Endodermal cell (in vitro differentiated cells): ENCODE results near the gene SPRR3. TPM values are rescaled to one million over a fixed set of nuclear protein-coding genes. Genes with fewer than 3 reads are reported as not detected.

Experiments used
- DNase-seq: peaks from one replicate; pipeline ENCODE4 v3.0.0-alpha.2; 2017
- H3K27ac ChIP-seq: 2 replicates; pipeline ENCODE4 v1.5.1; 2013; ENCODE audit warnings: mild to moderate bottlenecking, low read depth, low read length, moderate library complexity
- H3K27me3 ChIP-seq: 2 replicates; pipeline ENCODE4 v1.6.1; 2013; ENCODE audit warnings: mild to moderate bottlenecking, low read length, moderate library complexity; ENCODE audit not compliant: insufficient read depth, control insufficient read depth, poor library complexity, severe bottlenecking
- H3K36me3 ChIP-seq: 2 replicates; pipeline ENCODE4 v1.7.0; 2013; ENCODE audit warnings: mild to moderate bottlenecking, low read length, moderate library complexity; ENCODE audit not compliant: control insufficient read depth, insufficient read depth
- H3K4me1 ChIP-seq: one replicate; pipeline ENCODE4 v1.7.0; 2013; ENCODE audit warnings: low read length; ENCODE audit not compliant: control insufficient read depth, insufficient read depth
- H3K4me3 ChIP-seq: 2 replicates; pipeline ENCODE4 v1.5.1; 2013; ENCODE audit warnings: mild to moderate bottlenecking, low read length, moderate library complexity
- H3K9ac ChIP-seq: 2 replicates; pipeline ENCODE4 v1.6.1; 2013; ENCODE audit warnings: mild to moderate bottlenecking, low read length, moderate library complexity; ENCODE audit not compliant: poor library complexity, severe bottlenecking; ENCODE audit errors: extremely low read depth
- H3K9me3 ChIP-seq: 2 replicates; pipeline ENCODE4 v1.6.1; 2013; ENCODE audit warnings: mild to moderate bottlenecking, low read length, moderate library complexity; ENCODE audit not compliant: control insufficient read depth
- H3K27ac Mint-ChIP-seq: 2 replicates; pipeline ENCODE4 v1.8.0; 2020; ENCODE audit warnings: mixed read lengths
- H3K27me3 Mint-ChIP-seq: 2 replicates; pipeline ENCODE4 v1.8.0; 2021; ENCODE audit warnings: mild to moderate bottlenecking, mixed read lengths; ENCODE audit not compliant: insufficient read depth
- H3K36me3 Mint-ChIP-seq: 2 replicates; pipeline ENCODE4 v1.8.0; 2020; ENCODE audit warnings: low read depth, mixed read lengths
- H3K4me1 Mint-ChIP-seq: 2 replicates; pipeline ENCODE4 v1.8.0; 2020; ENCODE audit warnings: mixed read lengths
- H3K4me3 Mint-ChIP-seq: 2 replicates; pipeline ENCODE4 v1.8.0; 2020; ENCODE audit warnings: mild to moderate bottlenecking, moderate library complexity, mixed read lengths
- H3K9me3 Mint-ChIP-seq: 2 replicates; pipeline ENCODE4 v1.8.0; 2020; ENCODE audit warnings: mild to moderate bottlenecking, mixed read lengths
- CTCF ChIP-seq: fragments of 200-600 bp; sonication (generic); conservative IDR thresholded peaks from 2 replicates; pipeline ENCODE4 v1.5.0; 2021; ENCODE audit warnings: antibody characterized with exemption, mild to moderate bottlenecking
- WGBS, 2 experiments: methylation state at CpG; one replicate each; pipeline versions ENCODE4 v1.1.5 to v1.1.7; 2013; ENCODE audit warnings: missing lambda C conversion rate in 2 of 2, mixed read lengths in 1 of 2; ENCODE audit not compliant: insufficient coverage in 1 of 2, insufficient read length in 1 of 2; 5-methylcytosine and 5-hydroxymethylcytosine counted together
- total RNA-seq, 2 donors: library from RNA; stranded (reverse); fragmentation: NEBNext Ultra II Directional in 1 of 2; extraction: Animal tissue kit (Norgen Biotek cat#: 25700) in 1 of 2; gene quantifications; 2 replicates in 1 of 2; 3 replicates in 1 of 2; pipeline ENCODE4 v1.2.1, GENCODE V29; 2021

SPRR3 gene
- total RNA-seq, 2 donors from 2014 or later = not detected

GRCh38 chr1:152964536-152964935, 37.0 kb upstream of the SPRR3 start:
- Histone ChIP-seq H3K27me3 (no peaks in the 10 kb centered on the region), H3K9ac (no peak overlapping the region), H3K4me3 (no peak overlapping the region), H3K27ac (no peak overlapping the region), H3K36me3 (no peaks in the 10 kb centered on the region), H3K9me3 (peaks cover 31% of the 10 kb centered on the region), H3K4me1 (no peaks in the 10 kb centered on the region)
- H3K27ac Mint-ChIP-seq = no peak overlapping the region
- no peak for DNase-seq
- peaks cover 1% of the 10 kb centered on the region for H3K4me1 Mint-ChIP-seq
- no peak overlapping the region for H3K4me3 Mint-ChIP-seq
- H3K27me3 Mint-ChIP-seq = peaks cover 3% of the 10 kb centered on the region
- H3K36me3 Mint-ChIP-seq = no peaks in the 10 kb centered on the region
- WGBS, 2 experiments = 46 to 57% methylated on average over 1 of the region's 1 CpG
- TF ChIP-seq CTCF = no peak
- H3K9me3 Mint-ChIP-seq = peaks cover 41% of the 10 kb centered on the region

GRCh38 chr1:152965853-152966252, 35.7 kb upstream of the SPRR3 start:
- Histone ChIP-seq H3K4me3 (no peak overlapping the region), H3K27ac (no peak overlapping the region), H3K9ac (no peak overlapping the region), H3K4me1 (no peaks in the 10 kb centered on the region), H3K9me3 (peaks cover 30% of the 10 kb centered on the region), H3K36me3 (no peaks in the 10 kb centered on the region), H3K27me3 (no peaks in the 10 kb centered on the region)
- no peak overlapping the region for H3K4me3 Mint-ChIP-seq
- no peak for DNase-seq
- H3K36me3 Mint-ChIP-seq = no peaks in the 10 kb centered on the region
- H3K27ac Mint-ChIP-seq = no peak overlapping the region
- H3K27me3 Mint-ChIP-seq = peaks cover 3% of the 10 kb centered on the region
- H3K4me1 Mint-ChIP-seq = peaks cover 1% of the 10 kb centered on the region
- no peak for TF ChIP-seq CTCF
- WGBS, 2 experiments = 50 to 77% methylated on average over 1 to 3 of the region's 4 CpGs
- H3K9me3 Mint-ChIP-seq = peaks cover 42% of the 10 kb centered on the region

GRCh38 chr1:152967201-152967600, 34.3 kb upstream of the SPRR3 start:
- peaks cover 42% of the 10 kb centered on the region for H3K9me3 Mint-ChIP-seq
- DNase-seq = no peak
- H3K36me3 Mint-ChIP-seq = no peaks in the 10 kb centered on the region
- peaks cover 18% of the 10 kb centered on the region for H3K9me3 ChIP-seq
- no peak overlapping the region for H3K27ac Mint-ChIP-seq
- no peak overlapping the region for H3K9ac ChIP-seq
- H3K27me3 Mint-ChIP-seq = peaks cover 3% of the 10 kb centered on the region
- H3K27me3 ChIP-seq = no peaks in the 10 kb centered on the region
- no peak for TF ChIP-seq CTCF
- no peak overlapping the region for H3K4me3 ChIP-seq
- H3K4me1 Mint-ChIP-seq = peaks cover 1% of the 10 kb centered on the region
- H3K4me3 Mint-ChIP-seq = no peak overlapping the region
- H3K36me3 ChIP-seq = no peaks in the 10 kb centered on the region
- H3K4me1 ChIP-seq = no peaks in the 10 kb centered on the region
- 71 to 75% methylated on average over 1 to 7 of the region's 7 CpGs for WGBS, 2 experiments
- no peak overlapping the region for H3K27ac ChIP-seq
